H1 (cell line): ENCODE results near the gene GRIA1. TPM values are rescaled to one million over a fixed set of nuclear protein-coding genes. Genes with fewer than 3 reads are reported as not detected.

Source experiments
- CTCF ChIA-PET: fragments of 300-600 bp; sonication (Branson Sonifier 250); formaldehyde crosslinking; loops from one replicate; lab custom pipeline; 2021; ENCODE audit not compliant: partially characterized antibody; lab: Charles Lee
- POLR2A ChIA-PET: fragments of 300-600 bp; sonication (Branson Sonifier 250); formaldehyde crosslinking; loops from one replicate; lab custom pipeline; 2021; ENCODE audit warnings: inconsistent platforms; ENCODE audit not compliant: partially characterized antibody; lab: Charles Lee
- DNase-seq, 2 experiments: peaks; one replicate each; pipeline versions ENCODE4 v3.0.0 to v3.0.0-alpha.2; 2010 to 2022; ENCODE audit warnings: low spot score in 2 of 2, low read depth in 1 of 2, mixed read lengths in 1 of 2
- FAIRE-seq: peaks from 2 replicates; lab custom pipeline; 2011; peaks lifted over from hg19 to GRCh38; lab: Jason Lieb, UNC
- H2AFZ ChIP-seq: 2 replicates; pipeline ENCODE4 v1.8.1; 2012; ENCODE audit warnings: low read length, inconsistent platforms
- H2AK5ac ChIP-seq: 2 replicates; pipeline ENCODE4 v1.6.1; 2013; ENCODE audit warnings: low read depth, low read length
- H2BK120ac ChIP-seq: replicated peaks from 2 replicates; pipeline ENCODE3; 2013; ENCODE audit warnings: low read depth, low read length, inconsistent platforms
- H2BK12ac ChIP-seq: 2 replicates; pipeline ENCODE4 v1.6.1; 2013; ENCODE audit warnings: low read depth, low read length
- H2BK15ac ChIP-seq: 2 replicates; pipeline ENCODE4 v1.6.1; 2013; ENCODE audit warnings: low read length
- H2BK20ac ChIP-seq: 2 replicates; pipeline ENCODE4 v1.6.1; 2013; ENCODE audit warnings: low read length
- H2BK5ac ChIP-seq: 2 replicates; pipeline ENCODE4 v1.6.1; 2013; ENCODE audit warnings: low read depth, low read length
- H3K14ac ChIP-seq: 2 replicates; pipeline ENCODE4 v1.6.1; 2013; ENCODE audit warnings: inconsistent platforms; ENCODE audit not compliant: insufficient read length
- H3K18ac ChIP-seq: 2 replicates; pipeline ENCODE4 v1.6.1; 2013; ENCODE audit warnings: low read length; ENCODE audit errors: extremely low read depth
- H3K23ac ChIP-seq: 2 replicates; pipeline ENCODE4 v1.6.1; 2013; ENCODE audit warnings: inconsistent platforms; ENCODE audit not compliant: insufficient read length
- H3K23me2 ChIP-seq: 2 replicates; pipeline ENCODE4 v1.6.1; 2013; ENCODE audit warnings: low read depth, low read length
- H3K27ac ChIP-seq: 2 replicates; pipeline ENCODE4 v1.6.1; 2011; ENCODE audit warnings: low read depth, low read length, inconsistent platforms
- H3K27me3 ChIP-seq, 4 experiments: replicated peaks in 1 of 4; 1 replicate in 1 of 4; 2 replicates in 3 of 4; pipeline versions ENCODE4 v1.6.1 to v1.8.1; 2011 to 2013; ENCODE audit warnings: low read length in 3 of 4, mild to moderate bottlenecking in 3 of 4, inconsistent platforms in 2 of 4, mixed read lengths in 2 of 4, moderate library complexity in 1 of 4; ENCODE audit not compliant: control insufficient read depth in 3 of 4, insufficient read depth in 3 of 4; ENCODE audit errors: extremely low read depth in 1 of 4
- H3K36me3 ChIP-seq, 4 experiments: 2 replicates each; pipeline versions ENCODE4 v1.6.1 to v1.8.1; 2011 to 2013; ENCODE audit warnings: mild to moderate bottlenecking in 4 of 4, low read length in 3 of 4, moderate library complexity in 2 of 4, control low read depth in 1 of 4, inconsistent platforms in 1 of 4; ENCODE audit not compliant: insufficient read depth in 4 of 4, control insufficient read depth in 2 of 4
- H3K4ac ChIP-seq: replicated peaks from 2 replicates; pipeline ENCODE3; 2013; ENCODE audit warnings: low read length, low read depth, mixed read lengths, inconsistent platforms; ENCODE audit not compliant: insufficient read length
- H3K4me1 ChIP-seq, 4 experiments: replicated peaks in 1 of 4; 1 replicate in 1 of 4; 2 replicates in 3 of 4; pipeline versions ENCODE4 v1.6.1 to v1.8.1; 2011 to 2013; ENCODE audit warnings: low read length in 3 of 4, inconsistent platforms in 2 of 4, mixed read lengths in 1 of 4; ENCODE audit not compliant: insufficient read depth in 4 of 4, control insufficient read depth in 3 of 4
- H3K4me2 ChIP-seq, 2 experiments: 2 replicates each; pipeline versions ENCODE4 v1.6.1 to v1.8.1; 2011 to 2013; ENCODE audit warnings: low read depth in 2 of 2, low read length in 2 of 2, control low read depth in 1 of 2, inconsistent platforms in 1 of 2, mild to moderate bottlenecking in 1 of 2; ENCODE audit not compliant: insufficient read depth in 1 of 2
- H3K4me3 ChIP-seq, 4 experiments: fragments of 200-600, 300-600 bp in 1 of 4; sonication (generic), shearing (Covaris generic), sonication (Bioruptor Twin) in 1 of 4; 2 replicates each; pipeline versions ENCODE4 v1.5.1 to v1.8.1; 2011 to 2016; ENCODE audit warnings: low read length in 4 of 4, low read depth in 3 of 4, control low read depth in 2 of 4, inconsistent platforms in 2 of 4, mild to moderate bottlenecking in 2 of 4, mixed read lengths in 1 of 4, moderate library complexity in 1 of 4; ENCODE audit not compliant: insufficient read depth in 2 of 4; ENCODE audit errors: extremely low read depth in 1 of 4
- H3K56ac ChIP-seq: replicated peaks from 2 replicates; pipeline ENCODE3; 2013; ENCODE audit warnings: low read depth, mild to moderate bottlenecking, mixed read lengths, low read length, inconsistent platforms; ENCODE audit not compliant: insufficient read length
- H3K79me1 ChIP-seq: 2 replicates; pipeline ENCODE4 v1.6.1; 2013; ENCODE audit warnings: low read depth, low read length, control low read depth
- H3K79me2 ChIP-seq, 2 experiments: 2 replicates each; pipeline versions ENCODE4 v1.6.1 to v1.8.1; 2012 to 2013; ENCODE audit warnings: low read length in 2 of 2, mild to moderate bottlenecking in 2 of 2, inconsistent platforms in 1 of 2; ENCODE audit not compliant: insufficient read depth in 2 of 2, control insufficient read depth in 1 of 2
- H3K9ac ChIP-seq, 4 experiments: replicated peaks in 1 of 4; 1 replicate in 1 of 4; 2 replicates in 3 of 4; pipeline versions ENCODE4 v1.6.1 to v1.8.1; 2011 to 2013; ENCODE audit warnings: low read depth in 3 of 4, low read length in 3 of 4, control low read depth in 2 of 4, mild to moderate bottlenecking in 2 of 4, moderate library complexity in 2 of 4, inconsistent platforms in 1 of 4; ENCODE audit errors: extremely low read depth in 1 of 4
- H3K9me3 ChIP-seq, 2 experiments: 2 replicates each; pipeline versions ENCODE4 v1.6.1 to v1.8.1; 2012 to 2013; ENCODE audit warnings: mild to moderate bottlenecking in 2 of 2, moderate library complexity in 2 of 2, control low read depth in 1 of 2, inconsistent platforms in 1 of 2, low read depth in 1 of 2, low read length in 1 of 2, mixed read lengths in 1 of 2; ENCODE audit not compliant: insufficient read depth in 2 of 2
- H4K20me1 ChIP-seq, 2 experiments: replicated peaks in 1 of 2; 2 replicates each; pipeline versions ENCODE3 to v1.8.1; 2011 to 2013; ENCODE audit warnings: inconsistent platforms in 2 of 2, low read length in 2 of 2, mild to moderate bottlenecking in 1 of 2; ENCODE audit not compliant: insufficient read depth in 2 of 2, control insufficient read depth in 1 of 2
- H4K5ac ChIP-seq: 2 replicates; pipeline ENCODE4 v1.6.1; 2013; ENCODE audit warnings: low read length, low read depth, mixed read lengths, inconsistent platforms; ENCODE audit not compliant: insufficient read length
- H4K8ac ChIP-seq: 2 replicates; pipeline ENCODE4 v1.8.0; 2013; ENCODE audit warnings: mild to moderate bottlenecking, moderate library complexity, low read length, inconsistent platforms; ENCODE audit not compliant: insufficient read depth; ENCODE audit errors: extremely low read depth
- H4K91ac ChIP-seq: replicated peaks from 2 replicates; pipeline ENCODE3; 2013; ENCODE audit warnings: low read length, mixed read lengths, inconsistent platforms; ENCODE audit not compliant: insufficient read length
- SIX5 ChIP-seq: IDR thresholded peaks from 2 replicates; pipeline ENCODE4 v1.6.1; 2011; ENCODE audit warnings: mild to moderate bottlenecking, low read depth, low read length
- WGBS, 2 experiments: shearing (Covaris generic) in 1 of 2; methylation state at CpG; one replicate each; pipeline versions ENCODE4 v1.1.6 to v1.1.7; 2013 to 2015; ENCODE audit warnings: low lambda C conversion rate in 2 of 2, mixed read lengths in 2 of 2, inconsistent platforms in 1 of 2, low coverage in 1 of 2, missing lambda C conversion rate in 1 of 2; ENCODE audit not compliant: insufficient replicate concordance in 2 of 2, insufficient coverage in 1 of 2, insufficient read length in 1 of 2; ENCODE audit errors: extremely low coverage in 1 of 2, missing lambda C conversion rate in 1 of 2; 5-methylcytosine and 5-hydroxymethylcytosine counted together
- polyA plus RNA-seq, 7 experiments: library from polyadenylated mRNA; depleted of rRNA in 3 of 7; stranded (reverse) in 5 of 7; unstranded in 2 of 7; fragments of >200 nt in 5 of 7; fragments of 200-250 nt in 2 of 7; gene quantifications; 1 replicate in 5 of 7; 2 replicates in 1 of 7; 4 replicates in 1 of 7; pipeline versions ENCODE4 v1.2.1 to v1.2.3, GENCODE V29; 2011 to 2013; ENCODE audit warnings: missing spikeins in 2 of 7, mixed read lengths in 2 of 7
- total RNA-seq: library from RNA; stranded (reverse); fragmentation: NEBNext Ultra II Directional; extraction: Animal tissue kit (Norgen Biotek cat#: 25700); gene quantifications from 2 replicates; pipeline ENCODE4 v1.2.1, GENCODE V29; 2021

Gene GRIA1
- total and polyA plus RNA-seq, 2 of the 8 experiments (the other 6 are each of a cell fraction or from before 2014, with no cell fraction given): 0.97 to 2.5 TPM

- H3K18ac ChIP-seq: no peak overlapping the region
- H4K5ac ChIP-seq: no peak overlapping the region
- no peak overlapping the region for H3K4me3 ChIP-seq
- H3K23ac ChIP-seq: no peak overlapping the region
- H3K23me2 ChIP-seq: peaks cover 5% of the 10 kb centered on the region; the same call in 1 of the 2 replicates
- H3K79me1 ChIP-seq: no peaks in the 10 kb centered on the region
- DNase-seq (no peak), FAIRE-seq (no peak)
- no peaks in the 10 kb centered on the region for H3K36me3 ChIP-seq
- H3K27ac ChIP-seq: no peak overlapping the region
- H2BK15ac ChIP-seq: no peak overlapping the region
- no peaks in the 10 kb centered on the region for H3K9me3 ChIP-seq
- H3K4me2 ChIP-seq: no peak overlapping the region
- H3K4me1 ChIP-seq: no peaks in the 10 kb centered on the region
- H2AFZ ChIP-seq: no peak overlapping the region
- 93% methylated on average over 4 of the region's 4 CpGs; no CpG with 5 or more reads in 1 of the 2 experiments for WGBS, 2 experiments
- no peak overlapping the region for H3K9ac ChIP-seq
- H4K8ac ChIP-seq: no peak overlapping the region
- H3K27me3 ChIP-seq: no peaks in the 10 kb centered on the region
- CTCF ChIA-PET: no interaction called here
- H2BK12ac ChIP-seq: no peak overlapping the region; the same call in 1 of the 2 replicates
- no peak overlapping the region for H3K4ac ChIP-seq
- TF ChIP-seq SIX5: no peak
- H2BK20ac ChIP-seq: no peak overlapping the region
- no peak overlapping the region for H2BK120ac ChIP-seq
- POLR2A ChIA-PET: interaction anchor here (0.9 to 1.3 kb wide), 2 partner anchors 9 kb away, joined by 3 read pairs; no protein-coding TSS in a partner anchor
- no peak overlapping the region for H2BK5ac ChIP-seq
- no peak overlapping the region for H3K14ac ChIP-seq
- no peaks in the 10 kb centered on the region for H3K79me2 ChIP-seq
- H4K91ac ChIP-seq: no peak overlapping the region
- no peak overlapping the region for H3K56ac ChIP-seq
- no peak overlapping the region for H2AK5ac ChIP-seq
- no peaks in the 10 kb centered on the region for H4K20me1 ChIP-seq
Observed at GRCh38 chr5:153573326-153574033, 83.0 kb downstream of the GRIA1 start.
